ENCODE data around the gene HOXA11. TPM values are rescaled to one million over a fixed set of nuclear protein-coding genes. Genes with fewer than 3 reads are reported as not detected.

Gene HOXA11
- total RNA-seq, 1 donor from 2014 or later: not detected

GRCh38 chr7:27172823-27173510, 12.1 kb downstream of the HOXA11 start:
- peak in 1 of 2 donors; percentile 65 for DNase-seq (ENCODE audit: low spot score in 2 of 2)
- Histone ChIP-seq H3K27me3 (peaks cover 64% of the 10 kb centered on the region), H3K27ac (peak overlapping the region in 1 of 2 donors; percentile 37)

GRCh38 chr7:27172315-27172774, 12.7 kb downstream of the HOXA11 start:
- TF ChIP-seq, protein P1, sequence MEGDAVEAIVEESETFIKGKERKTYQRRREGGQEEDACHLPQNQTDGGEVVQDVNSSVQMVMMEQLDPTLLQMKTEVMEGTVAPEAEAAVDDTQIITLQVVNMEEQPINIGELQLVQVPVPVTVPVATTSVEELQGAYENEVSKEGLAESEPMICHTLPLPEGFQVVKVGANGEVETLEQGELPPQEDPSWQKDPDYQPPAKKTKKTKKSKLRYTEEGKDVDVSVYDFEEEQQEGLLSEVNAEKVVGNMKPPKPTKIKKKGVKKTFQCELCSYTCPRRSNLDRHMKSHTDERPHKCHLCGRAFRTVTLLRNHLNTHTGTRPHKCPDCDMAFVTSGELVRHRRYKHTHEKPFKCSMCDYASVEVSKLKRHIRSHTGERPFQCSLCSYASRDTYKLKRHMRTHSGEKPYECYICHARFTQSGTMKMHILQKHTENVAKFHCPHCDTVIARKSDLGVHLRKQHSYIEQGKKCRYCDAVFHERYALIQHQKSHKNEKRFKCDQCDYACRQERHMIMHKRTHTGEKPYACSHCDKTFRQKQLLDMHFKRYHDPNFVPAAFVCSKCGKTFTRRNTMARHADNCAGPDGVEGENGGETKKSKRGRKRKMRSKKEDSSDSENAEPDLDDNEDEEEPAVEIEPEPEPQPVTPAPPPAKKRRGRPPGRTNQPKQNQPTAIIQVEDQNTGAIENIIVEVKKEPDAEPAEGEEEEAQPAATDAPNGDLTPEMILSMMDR (IDR thresholded peaks at IDR 0.05): no peak
- intact Hi-C loops (cut with DNase I): no loop called here
- Histone ChIP-seq H3K4me1 (peaks cover 0 to 19% of the 10 kb centered on the region in 2 donors), H3K27me3 (peaks cover 64% of the 10 kb centered on the region), H3K9me3 (no peaks in the 10 kb centered on the region), H3K36me3 (no peaks in the 10 kb centered on the region), H3K27ac (no peak overlapping the region), H3K4me3 (peak overlapping the region in 1 of 2 donors; percentile 71)
- DNase-seq (ENCODE audit: low spot score in 2 of 2): peak in 1 of 2 donors; percentile 58

More at GRCh38 chr7:27172823-27173510, 12.1 kb downstream of the HOXA11 start:
- Histone ChIP-seq H3K4me1 (peaks cover 0 to 19% of the 10 kb centered on the region in 2 donors), H3K9me3 (no peaks in the 10 kb centered on the region), H3K36me3 (no peaks in the 10 kb centered on the region), H3K4me3 (peak overlapping the region; percentile 55 to 71)
- intact Hi-C loops (cut with DNase I): no loop called here
- TF ChIP-seq, protein P1 (IDR thresholded peaks at IDR 0.05): no peak

- intact Hi-C loops (cut with DNase I): no loop called here
- peak in 1 of 2 donors; percentile 50 for DNase-seq (ENCODE audit: low spot score in 2 of 2)
- H3K36me3 ChIP-seq: no peaks in the 10 kb centered on the region
- H3K27me3 ChIP-seq: peaks cover 70% of the 10 kb centered on the region
- H3K27ac ChIP-seq: no peak overlapping the region
- H3K9me3 ChIP-seq: no peaks in the 10 kb centered on the region
- TF ChIP-seq, protein P1 (IDR thresholded peaks at IDR 0.05): no peak
- no peak overlapping the region for H3K4me3 ChIP-seq
- peaks cover 0 to 19% of the 10 kb centered on the region in 2 donors for H3K4me1 ChIP-seq
Observed at GRCh38 chr7:27171637-27172314, 13.3 kb downstream of the HOXA11 start.

GRCh38 chr7:27171325-27171636, 13.8 kb downstream of the HOXA11 start:
- peak in 1 of 2 donors; percentile 51 for DNase-seq (ENCODE audit: low spot score in 2 of 2)
- intact Hi-C loops (cut with DNase I): no loop called here
- Histone ChIP-seq H3K27ac (no peak overlapping the region), H3K4me3 (no peak overlapping the region), H3K27me3 (peaks cover 75% of the 10 kb centered on the region), H3K4me1 (peaks cover 0 to 20% of the 10 kb centered on the region in 2 donors), H3K9me3 (no peaks in the 10 kb centered on the region), H3K36me3 (no peaks in the 10 kb centered on the region)
- TF ChIP-seq, protein P1 (IDR thresholded peaks at IDR 0.05): no peak

- Histone ChIP-seq H3K27ac (no peak overlapping the region), H3K4me3 (no peak overlapping the region), H3K27me3 (peaks cover 78% of the 10 kb centered on the region), H3K9me3 (no peaks in the 10 kb centered on the region), H3K36me3 (no peaks in the 10 kb centered on the region), H3K4me1 (peaks cover 0 to 23% of the 10 kb centered on the region in 2 donors)
- TF ChIP-seq, protein P1 (IDR thresholded peaks at IDR 0.05): no peak
- no peak for DNase-seq (ENCODE audit: low spot score in 2 of 2)
- intact Hi-C loops (cut with DNase I): no loop called here
Observed at GRCh38 chr7:27170426-27171324, 14.4 kb downstream of the HOXA11 start.
